NCI-H345 treated with DMSO at 0.1 percent for 48 hours (cell line): ENCODE results near the gene PPP2R5D.
"Not testable (repeated sequence)": the region's sequence is repeated elsewhere in the genome, so short reads cannot be mapped to it uniquely, and the experiment has no call there.

Source experiments
- DNase-seq: peaks from one replicate; lab custom pipeline; 2025; ENCODE audit not compliant: unreplicated experiment; lab: John Stamatoyannopoulos, UW

Gene PPP2R5D

DNA sequence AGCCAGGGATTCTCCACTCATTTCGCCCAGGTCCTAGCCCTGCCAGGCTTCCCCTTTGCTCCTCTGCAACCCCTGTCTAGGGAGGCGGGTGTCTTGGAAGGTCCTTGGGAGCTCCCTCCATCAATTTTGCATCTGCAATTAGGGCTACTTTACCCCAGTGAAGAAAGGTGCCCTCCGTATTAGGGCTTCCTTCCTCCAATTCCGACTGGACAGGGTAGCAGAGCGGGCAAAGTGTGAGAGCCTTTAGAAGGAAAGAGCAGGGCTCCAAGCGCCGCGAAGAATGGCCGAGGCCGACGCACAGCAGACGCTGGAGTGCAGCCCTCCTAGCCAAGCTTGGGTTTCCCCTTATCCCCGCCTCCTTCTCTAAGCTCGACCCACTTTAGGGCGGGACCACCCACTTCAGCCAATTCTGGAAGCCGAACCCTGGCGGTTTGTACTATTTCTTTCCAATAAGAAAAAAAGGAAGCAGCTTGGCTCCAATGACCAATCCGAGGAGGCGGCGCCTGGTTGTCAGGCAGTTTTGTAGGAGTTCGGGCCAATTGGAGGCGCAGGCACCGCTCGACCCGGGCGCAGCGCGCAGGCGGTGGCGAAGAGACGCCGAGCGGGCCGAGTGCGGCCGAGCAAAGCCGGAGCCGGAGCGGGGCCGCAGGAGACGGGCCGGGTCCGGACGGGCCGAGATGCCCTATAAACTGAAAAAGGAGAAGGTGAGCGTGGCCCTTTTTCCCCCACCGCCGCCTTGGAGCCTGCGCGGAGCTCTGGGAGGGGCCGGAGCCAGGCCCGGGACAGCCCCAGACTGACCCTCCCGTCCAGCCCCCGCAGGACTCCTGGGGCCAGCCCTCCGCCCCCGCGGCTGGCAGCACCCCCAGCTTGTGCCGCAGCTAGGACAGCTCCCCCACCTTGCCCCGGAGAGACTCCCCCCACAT is at the start of gene PPP2R5D:
TSS of gene PPP2R5D (plus strand) at position 570 of the 923 bp plus-strand sequence. CDS start at position 678, 108 bp downstream.
- peak; percentile 99 for DNase-seq

DNA sequence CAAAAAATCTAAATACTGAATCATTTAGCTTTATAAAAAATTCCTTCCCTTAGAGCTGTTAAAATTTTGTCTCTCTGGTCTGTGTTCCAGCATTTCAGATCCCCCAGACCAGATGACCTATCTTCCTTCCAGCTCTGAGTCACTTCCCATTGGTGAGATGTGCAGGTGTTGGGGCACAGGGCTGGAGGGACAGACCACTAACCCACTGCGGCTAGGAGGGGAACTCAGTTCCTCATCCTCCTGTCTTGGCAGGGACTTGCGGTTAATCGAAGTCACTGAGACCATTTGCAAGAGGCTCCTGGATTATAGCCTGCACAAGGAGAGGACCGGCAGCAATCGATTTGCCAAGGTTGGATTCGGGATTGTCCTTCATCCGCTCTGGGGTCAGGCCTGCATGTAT is 49.0 kb upstream of the PPP2R5D start:
- DNase-seq: no peak

DNA sequence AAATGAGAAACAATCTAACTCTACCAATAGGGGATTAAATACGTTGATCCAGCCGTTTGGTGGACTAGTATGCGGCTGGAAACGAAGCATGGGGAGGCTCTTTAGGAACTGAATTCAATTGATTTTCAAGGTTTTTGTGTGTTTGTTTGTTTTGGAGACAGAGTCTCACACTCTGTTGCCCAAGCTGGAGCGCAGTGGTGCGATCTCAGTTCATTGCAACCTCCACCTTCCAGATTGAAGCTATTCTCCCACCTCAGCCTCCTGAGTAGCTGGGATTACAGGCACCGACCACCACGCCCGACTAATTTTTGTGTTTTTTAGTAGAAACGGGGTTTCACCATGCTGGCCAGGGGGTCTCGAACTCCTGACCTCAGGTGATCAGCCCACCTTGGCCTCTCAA is 48.0 kb upstream of the PPP2R5D start:
- DNase-seq: no peak

DNA sequence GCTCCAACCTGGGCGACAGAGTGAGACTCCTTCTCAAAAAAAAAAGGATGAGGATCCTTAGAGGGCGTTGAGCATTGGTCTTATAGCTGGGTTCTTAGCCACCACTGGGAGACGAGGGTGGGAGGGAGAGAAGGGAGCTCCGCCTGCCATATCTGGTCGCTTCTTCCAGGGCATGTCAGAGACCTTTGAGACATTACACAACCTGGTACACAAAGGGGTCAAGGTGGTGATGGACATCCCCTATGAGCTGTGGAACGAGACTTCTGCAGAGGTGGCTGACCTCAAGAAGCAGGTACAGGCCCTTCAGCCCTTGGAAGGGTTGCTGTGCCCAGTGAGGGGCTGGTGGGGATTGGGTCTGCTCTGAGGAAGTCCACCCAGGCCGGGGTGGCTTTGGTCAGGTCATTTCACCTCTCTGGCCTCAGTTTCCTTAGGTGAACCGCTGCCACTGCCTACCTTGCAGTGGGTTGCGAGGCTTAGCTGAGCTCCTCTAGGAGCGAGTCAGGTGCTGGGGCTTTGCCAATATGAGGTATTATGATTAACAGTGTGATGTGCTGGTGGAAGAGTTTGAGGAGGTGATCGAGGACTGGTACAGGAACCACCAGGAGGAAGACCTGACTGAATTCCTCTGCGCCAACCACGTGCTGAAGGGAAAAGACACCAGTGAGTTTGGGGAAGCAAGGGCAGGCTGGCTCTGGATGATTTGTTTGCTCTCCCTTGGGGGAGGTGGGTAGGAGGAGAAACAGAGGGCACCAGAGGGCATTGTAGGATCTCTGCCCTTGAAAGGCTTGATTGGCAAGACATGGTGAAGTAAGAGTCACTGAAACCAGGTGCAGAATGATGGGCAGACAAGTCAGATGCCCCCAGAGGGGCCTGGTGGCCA is 46.6 kb upstream of the PPP2R5D start:
- DNase-seq: no peak

DNA sequence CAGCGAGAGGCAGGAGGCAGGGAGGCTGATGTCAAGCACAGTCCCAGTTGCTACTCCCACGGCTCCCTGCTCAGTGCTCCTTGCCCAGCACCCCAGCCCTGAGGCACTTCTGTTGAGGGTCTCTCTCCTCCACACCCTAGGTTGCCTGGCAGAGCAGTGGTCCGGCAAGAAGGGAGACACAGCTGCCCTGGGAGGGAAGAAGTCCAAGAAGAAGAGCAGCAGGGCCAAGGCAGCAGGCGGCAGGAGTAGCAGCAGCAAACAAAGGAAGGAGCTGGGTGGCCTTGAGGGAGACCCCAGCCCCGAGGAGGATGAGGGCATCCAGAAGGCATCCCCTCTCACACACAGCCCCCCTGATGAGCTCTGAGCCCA is 46.0 kb upstream of the PPP2R5D start:
- DNase-seq: no peak

DNA sequence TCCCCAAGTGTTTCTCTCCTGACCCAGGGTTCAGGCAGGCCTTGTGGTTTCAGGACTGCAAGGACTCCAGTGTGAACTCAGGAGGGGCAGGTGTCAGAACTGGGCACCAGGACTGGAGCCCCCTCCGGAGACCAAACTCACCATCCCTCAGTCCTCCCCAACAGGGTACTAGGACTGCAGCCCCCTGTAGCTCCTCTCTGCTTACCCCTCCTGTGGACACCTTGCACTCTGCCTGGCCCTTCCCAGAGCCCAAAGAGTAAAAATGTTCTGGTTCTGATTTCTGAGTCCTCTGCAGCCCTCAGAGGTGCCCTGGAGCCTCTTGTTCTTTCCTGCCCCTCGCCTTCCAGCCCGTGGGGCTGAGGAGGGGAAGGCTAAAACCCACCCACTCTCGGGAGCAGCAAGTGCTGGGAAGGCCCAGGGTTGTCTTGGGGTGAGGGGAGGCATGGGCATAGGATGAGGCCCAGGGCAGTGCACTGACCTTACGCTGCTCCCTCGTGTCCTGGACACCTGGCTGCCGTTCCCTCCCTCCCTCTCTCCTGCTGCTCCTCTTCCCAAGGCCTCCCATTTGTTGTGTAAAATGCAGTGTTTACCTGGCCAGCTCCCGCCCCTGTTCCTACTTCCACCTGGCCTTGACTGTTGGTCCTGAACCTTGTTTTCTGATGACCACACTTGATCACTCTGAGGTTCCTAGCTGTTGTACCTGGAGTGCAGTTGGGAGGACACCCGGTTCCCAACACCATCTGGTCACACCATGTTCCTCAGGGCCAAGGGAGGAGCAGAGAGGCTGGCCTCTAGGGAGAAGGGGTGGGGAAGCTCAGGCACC is 45.2 kb upstream of the PPP2R5D start:
- DNase-seq: no peak

DNA sequence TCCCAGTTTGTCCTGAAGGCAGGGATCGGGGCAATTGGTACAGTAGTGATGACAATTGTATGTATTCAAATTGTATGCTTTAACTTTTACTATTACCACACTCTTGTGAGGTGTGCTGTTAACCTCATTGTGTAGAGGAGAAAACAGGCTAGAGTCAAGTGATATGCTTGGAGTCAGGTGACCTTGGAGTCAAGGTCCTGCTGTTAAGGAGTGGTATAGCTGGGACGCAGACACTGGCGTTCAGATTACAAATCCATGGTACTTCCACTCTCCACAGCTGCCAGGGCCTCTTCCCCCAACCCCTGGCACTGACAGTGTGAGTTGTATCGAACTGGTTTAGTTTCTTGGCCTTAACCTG is 44.6 kb upstream of the PPP2R5D start:
- no peak for DNase-seq

DNA sequence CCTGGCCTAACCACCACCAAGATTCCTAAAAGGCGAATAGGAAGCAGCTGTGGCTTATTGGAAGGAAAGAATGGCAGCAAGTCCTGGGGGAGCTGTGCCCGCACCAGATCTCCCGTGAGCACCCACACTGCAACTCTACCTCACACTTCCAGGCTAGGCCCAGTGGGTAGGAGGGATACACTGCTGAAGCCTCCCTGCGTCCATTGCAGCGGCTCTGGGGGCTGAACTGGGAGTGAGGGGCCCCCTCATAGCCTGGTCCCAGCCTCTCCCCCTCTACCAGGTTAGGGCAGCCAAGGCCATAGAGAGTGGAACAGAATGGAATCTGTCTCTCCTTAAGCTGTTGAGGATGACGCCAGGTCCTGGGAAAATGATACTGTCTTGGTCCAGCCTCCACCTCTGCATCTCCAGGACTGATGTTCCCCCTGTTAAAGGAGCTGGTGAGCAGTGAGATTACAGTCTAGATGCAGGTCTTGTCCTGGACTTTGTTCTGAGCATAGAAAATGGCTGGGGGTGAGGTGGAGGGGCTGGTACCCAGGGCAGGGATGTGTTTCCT is 43.8 kb upstream of the PPP2R5D start:
- DNase-seq: no peak

DNA sequence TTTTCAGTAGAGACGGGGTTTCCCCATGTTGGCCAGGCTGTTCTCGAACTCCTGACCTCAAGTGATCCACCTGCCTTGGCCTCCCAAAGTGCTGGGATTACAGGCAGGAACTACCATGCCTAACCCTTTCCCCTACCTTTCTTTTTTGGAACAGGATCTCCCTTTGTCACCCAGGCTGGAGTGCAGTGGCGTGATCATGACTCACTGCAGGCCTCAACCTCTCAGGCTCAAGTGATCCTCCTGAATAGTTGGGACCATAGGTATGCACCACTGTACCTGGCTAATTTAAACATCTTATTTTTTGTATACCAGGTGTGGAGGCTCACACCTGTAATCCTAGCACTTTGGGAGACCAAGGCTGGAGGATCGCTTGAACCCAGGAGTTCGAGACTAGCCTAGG is 43.0 kb upstream of the PPP2R5D start:
- DNase-seq: not testable (repeated sequence)

DNA sequence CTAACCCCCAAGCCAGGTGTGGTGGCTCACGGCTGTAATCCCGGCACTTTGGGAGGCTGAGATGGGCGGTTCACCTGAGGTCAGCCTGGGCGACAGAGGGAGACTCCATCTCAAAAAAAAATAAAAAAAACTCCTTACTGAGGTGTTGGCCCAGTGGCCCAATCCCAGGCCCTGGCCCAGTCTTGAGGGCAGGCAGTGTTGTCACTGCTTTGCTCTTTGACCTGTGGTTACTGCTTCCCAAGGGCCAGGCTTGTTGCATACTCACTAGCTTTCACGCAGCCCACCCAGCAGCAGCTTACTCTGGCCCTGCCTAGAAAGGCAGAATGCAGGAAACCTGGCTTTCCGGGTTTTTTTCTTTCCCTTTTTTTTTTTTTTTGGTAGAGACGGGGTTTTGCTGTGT is 41.9 kb upstream of the PPP2R5D start:
- no peak for DNase-seq

DNA sequence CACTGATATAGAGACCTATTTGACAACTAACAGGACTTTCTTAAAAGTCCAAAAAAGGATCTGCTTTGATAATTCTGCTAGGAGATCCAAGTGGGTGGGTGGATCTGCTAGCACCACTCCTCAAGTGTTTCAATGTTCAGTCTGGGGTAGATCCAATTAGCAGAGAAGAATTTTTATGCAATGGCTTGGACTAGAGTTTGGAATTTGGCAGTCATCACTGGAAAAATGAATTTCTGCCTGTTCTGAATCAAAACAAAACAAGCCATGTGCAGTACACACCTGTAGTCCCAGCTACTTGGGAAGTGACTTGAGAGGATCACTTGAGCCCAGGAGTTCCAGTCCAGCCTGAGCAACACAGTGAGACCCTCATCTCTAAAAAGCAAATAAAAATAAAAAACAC is 36.4 kb upstream of the PPP2R5D start:
- no peak for DNase-seq

DNA sequence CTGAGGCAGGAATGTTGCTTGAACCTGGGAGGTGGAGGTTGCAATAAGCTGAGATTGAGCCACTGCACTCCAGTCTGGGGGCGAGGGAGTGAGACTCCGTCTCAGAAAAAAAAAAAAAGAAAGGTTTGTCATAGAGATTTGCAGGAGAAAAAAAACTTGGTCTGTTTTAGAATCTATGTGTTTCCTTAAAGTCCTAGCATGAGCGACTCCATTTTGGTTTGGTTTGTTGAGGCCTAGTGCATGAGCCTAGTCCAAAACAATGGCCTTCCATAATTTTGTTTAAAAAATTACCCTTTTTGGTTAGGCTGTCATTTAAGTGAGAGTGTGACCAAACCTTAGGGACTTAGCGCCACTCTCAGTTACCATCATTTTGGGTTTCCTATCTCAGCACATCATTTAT is 32.0 kb upstream of the PPP2R5D start:
- no peak for DNase-seq

DNA sequence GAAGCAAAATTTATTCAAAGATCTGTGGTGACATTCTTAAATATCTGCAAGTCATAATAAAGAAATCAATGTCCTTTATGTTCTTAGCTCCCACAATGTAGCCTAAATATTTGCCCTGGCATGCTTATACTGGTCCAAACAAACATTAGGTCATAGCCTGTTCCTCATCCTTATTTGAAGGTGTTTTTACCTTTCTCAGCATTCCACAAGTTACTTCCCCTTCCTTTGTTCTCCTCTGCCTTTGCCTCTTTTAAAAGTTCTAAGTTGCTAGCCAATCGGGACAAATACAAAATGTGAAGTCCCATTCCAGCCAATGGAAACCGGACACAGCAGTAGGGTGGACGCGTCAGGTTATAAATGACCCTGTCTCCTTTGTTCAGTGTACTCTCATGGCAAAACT is 30.0 kb upstream of the PPP2R5D start:
- not testable (repeated sequence) for DNase-seq

DNA sequence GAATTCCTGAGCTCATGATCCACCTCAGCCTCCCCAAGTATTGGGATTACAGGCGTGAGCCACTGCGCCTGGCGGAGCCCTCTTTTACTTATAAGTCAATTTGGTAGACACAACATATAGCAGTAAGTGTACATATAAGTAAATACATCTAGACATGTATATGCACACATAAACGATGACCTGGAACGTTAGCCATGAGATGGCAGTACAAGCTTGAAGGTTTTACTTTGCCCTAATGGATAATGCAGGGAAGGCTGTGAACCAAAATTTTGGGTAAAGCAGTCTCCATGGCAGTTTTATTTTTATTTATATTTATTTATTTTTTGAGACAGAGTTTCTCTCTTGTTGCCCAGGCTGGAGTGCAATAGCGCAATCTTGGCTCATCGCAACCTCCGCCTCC is 26.2 kb upstream of the PPP2R5D start:
- no peak for DNase-seq

DNA sequence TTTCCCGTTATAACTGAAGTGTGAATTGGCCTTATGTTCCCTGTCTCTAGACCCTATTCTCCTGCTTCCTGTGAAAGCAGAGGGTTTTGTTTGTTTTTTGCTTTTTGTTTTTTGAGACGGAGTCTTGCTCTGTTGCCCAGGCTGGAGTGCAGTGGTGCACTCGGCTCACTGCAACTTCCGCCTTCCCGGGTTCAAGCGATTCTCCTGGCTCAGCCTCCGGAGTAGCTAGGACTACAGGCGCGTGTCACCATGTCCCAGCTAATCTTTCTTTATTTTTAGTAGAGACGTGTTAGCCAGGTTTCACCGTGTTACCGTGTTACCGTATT is 24.5 kb upstream of the PPP2R5D start:
- no peak for DNase-seq

DNA sequence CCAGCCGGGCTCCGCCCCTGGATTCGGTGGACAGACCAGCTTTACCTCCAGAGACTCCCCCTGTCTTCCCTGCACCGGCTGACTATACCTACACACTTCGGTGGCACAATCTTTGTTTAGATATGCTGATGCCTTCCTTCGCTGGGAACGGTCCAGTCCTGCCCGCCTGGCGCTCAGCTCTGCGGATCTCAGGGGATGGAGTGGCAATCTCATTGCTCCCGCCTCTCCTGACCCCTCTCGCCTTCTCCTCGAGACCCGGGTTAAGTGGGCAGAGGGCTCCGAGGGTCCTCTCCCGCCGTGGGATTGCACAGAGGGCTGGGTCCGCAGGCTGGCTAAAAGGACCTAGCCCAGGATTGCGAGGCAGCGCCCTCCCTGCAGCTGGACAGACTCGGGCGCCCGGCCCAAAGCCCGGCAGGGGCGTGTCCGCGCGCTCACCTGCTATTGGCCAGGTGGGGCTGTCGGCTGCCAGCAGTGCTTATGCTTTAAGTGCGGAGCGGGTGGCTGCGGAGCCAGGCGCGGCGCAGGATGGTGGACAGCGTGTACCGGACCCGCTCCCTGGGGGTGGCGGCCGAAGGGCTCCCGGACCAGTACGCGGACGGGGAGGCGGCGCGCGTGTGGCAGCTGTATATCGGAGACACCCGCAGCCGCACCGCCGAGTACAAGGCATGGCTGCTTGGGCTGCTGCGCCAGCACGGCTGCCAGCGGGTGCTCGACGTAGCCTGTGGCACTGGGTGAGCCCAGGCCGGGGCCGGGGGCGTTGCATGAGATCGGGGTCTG is 23.9 kb upstream of the PPP2R5D start, which contains the start of gene GNMT:
TSS of gene GNMT (plus strand) at position 512 of the 777 bp plus-strand sequence. CDS start at position 526, 14 bp downstream.
- peak; percentile 29 for DNase-seq

DNA sequence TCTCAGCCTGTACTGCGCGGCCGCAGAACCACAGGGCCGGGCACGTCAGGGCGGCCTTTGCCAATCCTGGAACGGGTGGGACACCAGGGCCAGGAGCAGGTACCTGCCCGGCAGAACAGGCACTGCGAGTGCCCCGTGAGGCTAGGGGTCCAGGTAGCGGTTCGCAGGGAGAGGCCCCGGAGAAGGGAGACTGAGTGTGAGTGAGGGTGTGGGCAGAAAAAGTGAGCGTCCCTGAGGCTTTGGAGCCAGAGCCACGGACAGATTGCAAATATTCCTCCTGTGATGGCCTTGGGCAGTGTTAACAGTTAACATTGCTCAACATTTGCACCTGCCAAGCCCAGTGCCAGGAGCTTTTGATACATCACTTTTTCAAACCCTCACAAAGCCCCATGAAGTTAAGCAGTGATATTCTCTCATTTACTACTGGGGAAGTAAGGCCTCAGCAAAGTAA is 23.3 kb upstream of the PPP2R5D start:
- no peak for DNase-seq

DNA sequence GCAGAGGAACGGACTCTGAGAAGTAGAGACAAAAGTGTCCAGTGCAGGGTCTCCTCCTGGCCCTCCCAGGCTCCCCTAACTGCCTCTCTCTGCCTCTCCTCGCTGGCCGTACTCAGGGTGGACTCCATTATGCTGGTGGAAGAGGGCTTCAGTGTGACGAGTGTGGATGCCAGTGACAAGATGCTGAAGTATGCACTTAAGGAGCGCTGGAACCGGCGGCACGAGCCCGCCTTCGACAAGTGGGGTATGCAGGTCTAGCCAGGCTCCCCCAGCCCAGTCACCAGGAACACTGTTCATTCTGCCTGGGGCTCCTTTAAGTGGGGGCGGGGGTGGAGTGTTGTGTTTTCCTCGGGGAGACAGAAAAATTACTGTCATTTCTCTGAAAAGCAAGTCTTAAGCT is 22.3 kb upstream of the PPP2R5D start:
- DNase-seq: no peak

DNA sequence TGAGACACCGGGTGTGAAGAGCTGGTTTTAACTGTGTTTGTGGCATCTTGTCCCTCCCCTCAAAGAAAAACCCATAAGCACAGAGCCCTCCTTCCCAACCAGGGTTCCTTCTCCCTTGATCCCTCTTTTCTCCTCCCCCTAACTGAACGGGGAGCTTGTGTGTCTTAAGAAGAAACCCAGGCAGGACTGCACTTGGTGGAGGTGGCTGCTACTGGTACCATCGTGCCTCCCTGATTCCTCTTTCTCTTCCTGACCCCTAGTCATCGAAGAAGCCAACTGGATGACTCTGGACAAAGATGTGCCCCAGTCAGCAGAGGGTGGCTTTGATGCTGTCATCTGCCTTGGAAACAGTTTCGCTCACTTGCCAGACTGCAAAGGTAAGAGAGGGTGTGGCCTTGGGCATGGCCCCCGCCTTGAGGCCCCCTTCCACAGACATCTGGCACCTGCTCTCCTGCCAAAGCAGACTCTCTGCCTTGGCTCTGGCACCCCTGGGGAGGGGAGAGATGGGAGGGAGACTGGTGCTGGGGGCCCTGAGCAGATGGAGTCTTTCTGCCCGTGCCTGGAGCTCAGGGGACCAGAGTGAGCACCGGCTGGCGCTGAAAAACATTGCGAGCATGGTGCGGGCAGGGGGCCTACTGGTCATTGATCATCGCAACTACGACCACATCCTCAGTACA is 21.7 kb upstream of the PPP2R5D start:
- DNase-seq: no peak
